Measurements from ENCODE around the gene MTHFD1.
A peak's percentile ranks its signal among the peaks of the same experiment; 100 is the strongest.

Gene MTHFD1

DNA sequence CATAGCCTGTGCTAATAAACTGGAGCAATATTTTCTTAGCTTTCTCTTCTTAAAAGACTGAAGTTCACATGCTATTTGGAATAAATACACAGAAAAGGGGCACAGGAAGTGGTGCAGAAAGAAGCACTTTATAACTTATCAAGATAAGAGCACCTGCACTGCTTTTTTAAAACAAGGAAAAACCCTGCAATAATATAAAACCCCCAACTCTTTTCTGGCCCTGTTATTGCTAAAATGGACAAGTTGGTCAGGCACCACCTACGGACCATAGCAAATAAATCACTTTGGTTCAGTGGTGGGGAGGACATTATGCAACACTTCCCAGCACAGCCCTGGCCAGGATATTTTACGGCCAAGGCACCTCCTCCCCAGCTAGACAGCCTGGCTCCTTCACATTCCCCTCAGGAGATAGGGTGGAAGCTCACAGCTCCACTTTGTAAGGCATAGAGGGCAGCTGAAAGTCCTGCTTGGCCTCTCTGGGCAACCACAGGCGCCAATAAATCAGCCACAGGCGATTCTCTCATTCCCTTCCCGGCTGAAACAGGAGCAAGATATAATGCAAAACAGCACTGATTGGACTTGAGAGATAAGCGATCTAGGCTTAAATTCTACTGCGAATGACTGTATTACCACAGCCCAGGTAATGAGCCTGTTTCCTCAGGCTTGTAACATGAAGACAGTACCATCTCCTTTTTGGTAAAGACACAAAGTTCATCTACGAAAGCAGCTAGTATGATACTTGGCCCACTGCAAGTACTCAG, 113.4 kb downstream of the MTHFD1 start:
- peak; percentile 66 for DNase-seq

DNA sequence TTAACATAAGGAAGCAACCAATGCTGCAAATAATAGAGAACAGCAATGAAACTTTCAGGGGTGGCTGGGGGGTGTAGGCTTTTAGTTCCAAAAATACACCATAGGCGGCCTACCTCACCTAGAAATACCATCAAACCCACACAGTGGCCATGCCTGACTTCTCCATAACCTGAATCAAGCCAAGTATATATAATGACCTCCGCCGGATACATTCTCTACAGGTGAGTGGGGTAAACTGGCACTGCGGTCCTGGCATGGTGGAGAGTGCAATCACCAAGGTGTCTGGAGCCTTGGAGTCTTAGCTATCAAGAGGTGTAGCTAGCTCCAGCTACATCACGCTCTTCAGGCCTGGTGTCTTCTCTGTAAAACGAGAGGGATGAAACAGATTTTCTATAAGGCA, 114.3 kb downstream of the MTHFD1 start:
- DNase-seq: peak; percentile 69

DNA sequence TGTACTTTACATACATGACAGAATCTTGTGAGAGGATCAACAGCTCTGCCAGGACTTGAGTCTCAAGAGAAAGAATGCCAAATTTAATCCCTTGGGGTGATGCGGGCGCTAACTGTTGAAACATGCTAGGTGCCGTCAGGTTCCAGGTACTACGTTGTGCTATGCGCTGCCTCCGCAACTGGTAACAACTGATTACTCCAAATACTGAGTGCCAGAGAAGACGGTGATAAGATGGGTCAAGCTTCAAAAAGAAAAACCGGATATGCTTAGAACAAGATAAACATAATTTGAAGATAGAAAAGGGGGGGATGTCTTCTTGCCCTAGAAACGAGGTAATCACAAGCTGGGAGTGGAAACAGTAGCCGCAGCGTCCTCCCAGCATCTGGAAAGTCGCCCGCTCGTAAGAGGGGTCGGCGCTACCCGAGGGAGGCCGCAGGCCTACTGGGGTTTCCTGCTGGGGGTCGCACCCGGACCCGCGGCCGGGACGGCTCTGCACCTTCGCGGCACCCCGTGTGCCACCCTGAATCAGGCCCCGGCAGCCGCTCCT, 114.8 kb downstream of the MTHFD1 start:
- peak; percentile 72 for DNase-seq

DNA sequence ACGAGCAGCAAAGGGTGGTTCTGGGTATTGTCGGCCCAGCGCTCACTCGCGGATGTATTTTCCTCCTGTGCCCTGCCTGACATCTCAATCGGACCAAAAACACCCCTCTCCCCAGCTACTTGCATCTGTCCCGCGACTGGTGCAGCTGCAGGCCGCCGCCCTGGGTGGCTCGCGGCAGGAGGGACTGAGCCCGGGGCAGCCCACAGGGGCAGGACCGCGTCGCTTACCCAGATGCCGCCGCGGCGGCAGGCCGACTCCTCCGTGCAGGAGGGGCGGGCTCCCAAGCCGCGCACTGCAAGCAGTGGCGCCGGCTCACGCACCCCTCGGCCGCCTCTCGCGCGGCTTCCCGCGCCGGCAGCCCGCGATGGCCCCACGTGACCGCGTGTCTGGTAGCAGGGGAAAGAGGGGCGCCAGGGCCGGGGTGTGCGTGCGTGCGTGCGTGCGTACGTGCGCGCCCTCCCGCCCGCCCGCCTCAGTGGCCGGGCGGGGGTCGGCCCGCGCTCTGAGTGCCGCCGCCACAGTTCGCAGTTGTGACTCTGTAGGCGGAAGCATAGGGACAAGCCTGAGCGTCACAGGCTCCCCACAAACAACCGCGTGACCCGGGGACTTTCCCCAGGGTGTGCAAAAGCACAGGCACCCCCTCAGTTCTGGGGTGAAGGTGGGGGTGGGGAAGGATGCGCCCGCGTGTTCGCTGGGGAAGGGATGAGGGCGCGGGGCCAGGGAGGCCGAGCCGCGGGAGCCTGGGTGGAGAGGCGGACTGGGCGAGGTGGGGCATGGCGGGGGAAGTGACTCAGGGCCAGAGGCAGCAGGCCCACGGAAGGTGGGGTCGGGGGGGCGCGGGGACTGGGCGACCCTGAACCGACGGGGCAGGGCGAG, 115.5 kb downstream of the MTHFD1 start, which contains the start of gene ZBTB25:
Gene ZBTB25 (minus strand): TSS at position 405 of the 876 bp plus-strand sequence. CDS start 13,305 bp downstream, outside the sequence.
- DNase-seq: peak; percentile 99

DNA sequence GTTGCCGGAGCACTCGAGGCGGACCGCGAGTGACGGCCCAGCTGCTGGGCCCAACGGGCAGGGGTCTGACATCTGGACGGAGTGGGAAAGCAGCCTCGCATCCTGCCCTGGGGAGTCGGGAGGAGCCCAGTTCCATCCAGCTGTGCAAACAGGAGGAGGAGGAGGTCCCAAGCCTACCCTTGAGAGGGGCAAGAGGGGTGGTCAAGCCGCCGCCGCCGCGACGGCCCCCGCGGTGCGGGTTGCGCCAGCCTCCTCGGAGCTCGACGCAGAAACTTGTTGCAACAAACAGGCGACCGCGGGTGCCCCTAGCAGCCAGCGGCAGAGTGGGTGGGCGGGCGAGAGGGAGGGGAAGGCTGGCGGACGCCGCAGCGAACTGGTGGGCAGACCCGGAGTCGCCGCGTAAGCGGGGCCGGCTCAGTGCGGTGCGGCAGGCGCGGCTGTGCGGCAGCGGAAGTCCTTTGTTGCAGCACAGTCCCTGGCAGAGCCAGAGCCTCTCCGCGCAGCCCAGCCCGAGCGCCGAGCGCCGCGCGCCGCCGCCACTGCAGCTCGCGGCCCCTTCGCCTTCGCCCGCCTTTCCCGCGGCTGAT, 116.2 kb downstream of the MTHFD1 start, which contains the start of gene ZBTB1:
Gene ZBTB1 (plus strand): TSS at position 461 of the 587 bp plus-strand sequence. CDS start 16,735 bp downstream, outside the sequence.
- DNase-seq: peak; percentile 95

DNA sequence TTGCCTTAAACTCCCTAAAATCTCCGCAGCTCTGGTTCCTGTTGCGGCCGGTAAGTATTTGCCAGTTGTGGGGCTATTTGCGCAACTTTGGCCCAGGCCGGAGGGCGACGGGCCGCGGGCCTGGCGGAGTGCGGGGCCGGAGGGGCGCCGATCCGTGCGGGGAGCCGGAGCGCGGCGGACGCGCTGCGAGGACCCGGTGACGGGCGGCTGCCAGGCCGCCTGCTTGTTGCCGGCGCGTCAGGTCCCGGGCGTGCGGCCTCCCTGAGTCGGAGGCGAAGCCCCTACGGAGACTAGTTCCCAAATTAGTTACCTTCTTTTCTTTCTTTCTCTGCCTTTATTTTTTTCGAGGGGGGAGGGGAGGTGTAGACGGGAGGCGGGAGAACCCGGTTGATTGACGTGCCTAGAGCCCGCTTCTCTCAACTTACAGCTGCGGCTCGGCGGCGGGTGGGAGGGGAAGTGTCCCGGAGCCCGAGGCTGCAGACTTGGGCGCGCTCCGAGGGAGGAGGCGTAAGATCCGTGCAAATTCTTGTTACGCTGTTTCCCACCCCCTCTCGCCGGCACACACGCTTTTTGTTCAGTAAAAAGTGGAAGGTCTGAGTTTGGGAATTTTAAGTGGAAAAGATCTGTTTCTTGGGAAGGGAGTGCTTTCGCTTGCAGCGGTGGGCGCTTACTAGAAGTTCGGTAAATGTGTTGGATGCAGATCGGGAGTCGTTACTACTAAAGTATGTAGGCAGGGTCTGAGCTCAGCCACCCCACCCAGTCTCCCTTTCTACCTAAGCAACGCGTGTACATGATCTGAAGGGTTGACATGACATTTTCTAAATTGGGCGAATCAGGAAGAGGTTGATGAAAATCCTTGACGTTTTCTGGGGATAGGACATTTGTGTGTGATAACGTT, 117.0 kb downstream of the MTHFD1 start:
- DNase-seq: peak; percentile 94

DNA sequence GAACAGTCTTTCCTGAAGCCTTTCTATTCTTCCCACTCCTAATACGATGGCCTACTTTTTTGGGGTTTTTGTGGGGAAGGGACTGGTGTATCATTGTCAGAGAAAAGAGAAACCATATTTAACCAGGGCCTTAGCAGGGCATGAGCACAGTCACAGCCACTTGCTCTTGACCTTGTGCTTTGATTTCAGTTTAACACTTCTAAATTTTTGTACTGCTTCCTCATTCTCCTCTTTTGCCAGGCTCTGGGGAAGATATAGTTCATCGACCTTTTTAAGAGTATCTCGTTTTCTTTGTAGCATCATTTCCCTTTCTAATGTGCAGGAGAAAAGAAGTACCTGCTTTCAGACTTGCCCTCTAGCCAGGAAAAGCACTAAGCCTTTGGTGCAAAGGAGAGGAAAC, 118.6 kb downstream of the MTHFD1 start:
- no peak for DNase-seq

DNA sequence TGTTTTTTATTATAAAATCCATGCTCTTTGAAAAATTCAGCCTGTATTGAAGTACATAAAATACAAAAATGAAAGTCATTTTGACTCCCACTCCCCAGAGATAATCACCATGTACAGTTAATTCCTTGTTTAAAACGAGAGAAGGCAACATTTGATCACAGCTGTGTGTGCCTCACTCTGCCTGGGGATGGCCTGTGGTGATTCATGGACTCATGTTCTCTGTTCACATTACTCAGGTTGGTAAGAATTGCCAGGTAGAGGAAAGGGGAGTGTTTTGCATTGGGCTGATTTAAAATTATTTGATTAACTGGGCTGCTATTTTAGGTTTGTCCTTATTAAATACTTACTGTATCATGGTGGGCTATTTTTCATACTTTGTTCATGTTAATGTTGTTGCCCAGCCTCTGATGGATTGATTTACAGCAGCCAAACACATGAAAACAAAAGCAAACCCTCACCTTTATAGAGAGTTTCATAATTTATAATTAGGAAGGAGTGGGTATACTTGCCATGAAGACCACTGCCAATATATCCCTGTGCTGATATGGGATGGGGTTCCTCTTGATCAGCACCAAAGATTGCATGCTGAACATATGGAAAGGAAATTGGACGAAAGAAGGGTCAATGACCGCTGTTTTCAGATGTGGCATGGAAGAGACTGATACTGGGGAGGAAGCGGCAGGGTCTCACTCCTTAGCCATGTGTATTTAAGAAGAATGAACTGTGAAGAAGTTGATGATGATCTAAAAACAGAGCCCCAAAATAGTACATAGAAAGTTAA, 119.4 kb downstream of the MTHFD1 start:
- peak; percentile 80 for DNase-seq

DNA sequence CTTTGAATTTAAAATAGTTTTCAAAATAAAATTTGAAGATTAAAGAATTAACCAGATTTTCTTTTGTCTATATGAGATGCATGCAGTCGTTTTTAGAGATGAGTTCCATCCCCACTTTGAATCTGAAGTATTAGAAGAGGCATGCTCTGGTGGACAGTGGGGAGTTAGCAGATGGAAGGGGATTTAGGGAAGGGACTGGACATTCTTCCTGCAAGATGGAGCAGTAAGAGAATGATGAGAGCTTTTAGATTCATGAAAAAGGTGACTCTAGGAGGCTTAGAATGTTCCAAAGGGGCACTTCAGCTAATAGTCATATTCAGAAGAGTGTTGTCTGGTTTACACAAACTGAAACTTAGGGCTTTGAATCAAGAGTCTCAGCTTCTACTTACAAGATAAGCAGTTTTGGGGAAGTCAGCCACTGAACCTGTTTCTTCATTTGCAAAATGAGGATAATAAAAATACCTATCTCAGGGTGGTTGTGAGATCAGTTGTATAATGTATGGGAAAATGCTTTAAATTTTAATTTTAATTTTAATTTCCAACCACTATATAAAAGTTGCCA, 120.1 kb downstream of the MTHFD1 start:
- no peak for DNase-seq

DNA sequence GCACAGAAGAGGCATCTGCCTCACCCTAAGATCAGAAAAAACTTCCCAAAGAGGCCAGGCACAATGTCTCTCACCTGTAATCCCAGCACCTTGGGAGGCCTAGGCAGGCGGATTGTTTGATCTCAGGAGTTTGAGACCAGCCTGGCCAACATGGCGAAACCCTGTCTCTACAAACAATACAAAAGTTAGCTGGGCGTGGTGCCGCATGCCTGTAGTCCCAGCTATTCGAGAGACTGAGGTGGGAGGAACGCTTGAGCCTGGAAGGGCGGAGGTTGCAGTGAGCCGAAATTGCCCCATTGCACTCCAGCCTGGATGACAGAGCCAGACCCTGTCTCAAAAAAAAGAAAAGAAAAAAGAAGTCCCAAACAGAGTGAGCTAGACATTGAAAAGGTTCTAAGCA, 120.9 kb downstream of the MTHFD1 start:
- DNase-seq: no peak

Data from activated effector memory CD4-positive, alpha-beta T cell treated with anti-CD3 and anti-CD28 coated beads, Interleukin-2, amount 50 U/mL, for 16 hours (primary cell).